H1 (cell line): ENCODE results near the gene HOXD12. TPM values are rescaled to one million over a fixed set of nuclear protein-coding genes. Genes with fewer than 3 reads are reported as not detected.
A peak's percentile ranks its signal among the peaks of the same experiment; 100 is the strongest.

Experiments used
- CTCF ChIA-PET: fragments of 300-600 bp; sonication (Branson Sonifier 250); formaldehyde crosslinking; loops from one replicate; lab custom pipeline; 2021; ENCODE audit not compliant: partially characterized antibody; lab: Charles Lee
- POLR2A ChIA-PET: fragments of 300-600 bp; sonication (Branson Sonifier 250); formaldehyde crosslinking; loops from one replicate; lab custom pipeline; 2021; ENCODE audit warnings: inconsistent platforms; ENCODE audit not compliant: partially characterized antibody; lab: Charles Lee
- DNase-seq, 2 experiments: peaks; one replicate each; pipeline versions ENCODE4 v3.0.0 to v3.0.0-alpha.2; 2010 to 2022; ENCODE audit warnings: low spot score in 2 of 2, low read depth in 1 of 2, mixed read lengths in 1 of 2
- FAIRE-seq: peaks from 2 replicates; lab custom pipeline; 2011; peaks lifted over from hg19 to GRCh38; lab: Jason Lieb, UNC
- H2AFZ ChIP-seq: 2 replicates; pipeline ENCODE4 v1.8.1; 2012; ENCODE audit warnings: low read length, inconsistent platforms
- H2AK5ac ChIP-seq: 2 replicates; pipeline ENCODE4 v1.6.1; 2013; ENCODE audit warnings: low read depth, low read length
- H2BK120ac ChIP-seq: replicated peaks from 2 replicates; pipeline ENCODE3; 2013; ENCODE audit warnings: low read depth, low read length, inconsistent platforms
- H2BK12ac ChIP-seq: 2 replicates; pipeline ENCODE4 v1.6.1; 2013; ENCODE audit warnings: low read depth, low read length
- H2BK15ac ChIP-seq: 2 replicates; pipeline ENCODE4 v1.6.1; 2013; ENCODE audit warnings: low read length
- H2BK20ac ChIP-seq: 2 replicates; pipeline ENCODE4 v1.6.1; 2013; ENCODE audit warnings: low read length
- H2BK5ac ChIP-seq: 2 replicates; pipeline ENCODE4 v1.6.1; 2013; ENCODE audit warnings: low read depth, low read length
- H3K14ac ChIP-seq: 2 replicates; pipeline ENCODE4 v1.6.1; 2013; ENCODE audit warnings: inconsistent platforms; ENCODE audit not compliant: insufficient read length
- H3K18ac ChIP-seq: 2 replicates; pipeline ENCODE4 v1.6.1; 2013; ENCODE audit warnings: low read length; ENCODE audit errors: extremely low read depth
- H3K23ac ChIP-seq: 2 replicates; pipeline ENCODE4 v1.6.1; 2013; ENCODE audit warnings: inconsistent platforms; ENCODE audit not compliant: insufficient read length
- H3K23me2 ChIP-seq: 2 replicates; pipeline ENCODE4 v1.6.1; 2013; ENCODE audit warnings: low read depth, low read length
- H3K27ac ChIP-seq: 2 replicates; pipeline ENCODE4 v1.6.1; 2011; ENCODE audit warnings: low read depth, low read length, inconsistent platforms
- H3K27me3 ChIP-seq, 4 experiments: replicated peaks in 1 of 4; 1 replicate in 1 of 4; 2 replicates in 3 of 4; pipeline versions ENCODE4 v1.6.1 to v1.8.1; 2011 to 2013; ENCODE audit warnings: low read length in 3 of 4, mild to moderate bottlenecking in 3 of 4, inconsistent platforms in 2 of 4, mixed read lengths in 2 of 4, moderate library complexity in 1 of 4; ENCODE audit not compliant: control insufficient read depth in 3 of 4, insufficient read depth in 3 of 4; ENCODE audit errors: extremely low read depth in 1 of 4
- H3K36me3 ChIP-seq, 4 experiments: 2 replicates each; pipeline versions ENCODE4 v1.6.1 to v1.8.1; 2011 to 2013; ENCODE audit warnings: mild to moderate bottlenecking in 4 of 4, low read length in 3 of 4, moderate library complexity in 2 of 4, control low read depth in 1 of 4, inconsistent platforms in 1 of 4; ENCODE audit not compliant: insufficient read depth in 4 of 4, control insufficient read depth in 2 of 4
- H3K4ac ChIP-seq: replicated peaks from 2 replicates; pipeline ENCODE3; 2013; ENCODE audit warnings: low read length, low read depth, mixed read lengths, inconsistent platforms; ENCODE audit not compliant: insufficient read length
- H3K4me1 ChIP-seq, 4 experiments: replicated peaks in 1 of 4; 1 replicate in 1 of 4; 2 replicates in 3 of 4; pipeline versions ENCODE4 v1.6.1 to v1.8.1; 2011 to 2013; ENCODE audit warnings: low read length in 3 of 4, inconsistent platforms in 2 of 4, mixed read lengths in 1 of 4; ENCODE audit not compliant: insufficient read depth in 4 of 4, control insufficient read depth in 3 of 4
- H3K4me2 ChIP-seq, 2 experiments: 2 replicates each; pipeline versions ENCODE4 v1.6.1 to v1.8.1; 2011 to 2013; ENCODE audit warnings: low read depth in 2 of 2, low read length in 2 of 2, control low read depth in 1 of 2, inconsistent platforms in 1 of 2, mild to moderate bottlenecking in 1 of 2; ENCODE audit not compliant: insufficient read depth in 1 of 2
- H3K4me3 ChIP-seq, 4 experiments: fragments of 200-600, 300-600 bp in 1 of 4; sonication (generic), shearing (Covaris generic), sonication (Bioruptor Twin) in 1 of 4; 2 replicates each; pipeline versions ENCODE4 v1.5.1 to v1.8.1; 2011 to 2016; ENCODE audit warnings: low read length in 4 of 4, low read depth in 3 of 4, control low read depth in 2 of 4, inconsistent platforms in 2 of 4, mild to moderate bottlenecking in 2 of 4, mixed read lengths in 1 of 4, moderate library complexity in 1 of 4; ENCODE audit not compliant: insufficient read depth in 2 of 4; ENCODE audit errors: extremely low read depth in 1 of 4
- H3K56ac ChIP-seq: replicated peaks from 2 replicates; pipeline ENCODE3; 2013; ENCODE audit warnings: low read depth, mild to moderate bottlenecking, mixed read lengths, low read length, inconsistent platforms; ENCODE audit not compliant: insufficient read length
- H3K79me1 ChIP-seq: 2 replicates; pipeline ENCODE4 v1.6.1; 2013; ENCODE audit warnings: low read depth, low read length, control low read depth
- H3K79me2 ChIP-seq, 2 experiments: 2 replicates each; pipeline versions ENCODE4 v1.6.1 to v1.8.1; 2012 to 2013; ENCODE audit warnings: low read length in 2 of 2, mild to moderate bottlenecking in 2 of 2, inconsistent platforms in 1 of 2; ENCODE audit not compliant: insufficient read depth in 2 of 2, control insufficient read depth in 1 of 2
- H3K9ac ChIP-seq, 4 experiments: replicated peaks in 1 of 4; 1 replicate in 1 of 4; 2 replicates in 3 of 4; pipeline versions ENCODE4 v1.6.1 to v1.8.1; 2011 to 2013; ENCODE audit warnings: low read depth in 3 of 4, low read length in 3 of 4, control low read depth in 2 of 4, mild to moderate bottlenecking in 2 of 4, moderate library complexity in 2 of 4, inconsistent platforms in 1 of 4; ENCODE audit errors: extremely low read depth in 1 of 4
- H3K9me3 ChIP-seq, 2 experiments: 2 replicates each; pipeline versions ENCODE4 v1.6.1 to v1.8.1; 2012 to 2013; ENCODE audit warnings: mild to moderate bottlenecking in 2 of 2, moderate library complexity in 2 of 2, control low read depth in 1 of 2, inconsistent platforms in 1 of 2, low read depth in 1 of 2, low read length in 1 of 2, mixed read lengths in 1 of 2; ENCODE audit not compliant: insufficient read depth in 2 of 2
- H4K20me1 ChIP-seq, 2 experiments: replicated peaks in 1 of 2; 2 replicates each; pipeline versions ENCODE3 to v1.8.1; 2011 to 2013; ENCODE audit warnings: inconsistent platforms in 2 of 2, low read length in 2 of 2, mild to moderate bottlenecking in 1 of 2; ENCODE audit not compliant: insufficient read depth in 2 of 2, control insufficient read depth in 1 of 2
- H4K5ac ChIP-seq: 2 replicates; pipeline ENCODE4 v1.6.1; 2013; ENCODE audit warnings: low read length, low read depth, mixed read lengths, inconsistent platforms; ENCODE audit not compliant: insufficient read length
- H4K8ac ChIP-seq: 2 replicates; pipeline ENCODE4 v1.8.0; 2013; ENCODE audit warnings: mild to moderate bottlenecking, moderate library complexity, low read length, inconsistent platforms; ENCODE audit not compliant: insufficient read depth; ENCODE audit errors: extremely low read depth
- H4K91ac ChIP-seq: replicated peaks from 2 replicates; pipeline ENCODE3; 2013; ENCODE audit warnings: low read length, mixed read lengths, inconsistent platforms; ENCODE audit not compliant: insufficient read length
- CBX8 ChIP-seq: fragments of 300-800, 300-1000 bp; sonication (generic); IDR thresholded peaks from 2 replicates; pipeline ENCODE4 v1.7.1; 2016; ENCODE audit warnings: low read depth, low read length, borderline replicate concordance
- RFX5 ChIP-seq: IDR thresholded peaks from 2 replicates; pipeline ENCODE4 v1.6.1; 2011; ENCODE audit warnings: low read depth, low read length, improper control_type of control experiment, borderline replicate concordance
- WGBS, 2 experiments: shearing (Covaris generic) in 1 of 2; methylation state at CpG; one replicate each; pipeline versions ENCODE4 v1.1.6 to v1.1.7; 2013 to 2015; ENCODE audit warnings: low lambda C conversion rate in 2 of 2, mixed read lengths in 2 of 2, inconsistent platforms in 1 of 2, low coverage in 1 of 2, missing lambda C conversion rate in 1 of 2; ENCODE audit not compliant: insufficient replicate concordance in 2 of 2, insufficient coverage in 1 of 2, insufficient read length in 1 of 2; ENCODE audit errors: extremely low coverage in 1 of 2, missing lambda C conversion rate in 1 of 2; 5-methylcytosine and 5-hydroxymethylcytosine counted together
- polyA plus RNA-seq, 7 experiments: library from polyadenylated mRNA; depleted of rRNA in 3 of 7; stranded (reverse) in 5 of 7; unstranded in 2 of 7; fragments of >200 nt in 5 of 7; fragments of 200-250 nt in 2 of 7; gene quantifications; 1 replicate in 5 of 7; 2 replicates in 1 of 7; 4 replicates in 1 of 7; pipeline versions ENCODE4 v1.2.1 to v1.2.3, GENCODE V29; 2011 to 2013; ENCODE audit warnings: missing spikeins in 2 of 7, mixed read lengths in 2 of 7
- total RNA-seq: library from RNA; stranded (reverse); fragmentation: NEBNext Ultra II Directional; extraction: Animal tissue kit (Norgen Biotek cat#: 25700); gene quantifications from 2 replicates; pipeline ENCODE4 v1.2.1, GENCODE V29; 2021

Gene HOXD12
- total and polyA plus RNA-seq, 2 of the 8 experiments (the other 6 are each of a cell fraction or from before 2014, with no cell fraction given): not detected

GRCh38 chr2:176111846-176112374, 12.3 kb downstream of the HOXD12 start:
- no peak for FAIRE-seq
- Histone ChIP-seq H3K27me3 (peaks cover 96 to 99% (median 98%) of the 10 kb centered on the region in 4 experiments), H3K4me3 (no peak overlapping the region)

More at GRCh38 chr2:176111846-176112374, 12.3 kb downstream of the HOXD12 start:
- Histone ChIP-seq H2BK120ac (no peak overlapping the region), H3K9me3 (peaks cover 0 to 10% of the 10 kb centered on the region in 2 experiments; a peak in 2 of 4 replicates), H3K79me1 (no peaks in the 10 kb centered on the region), H3K4me2 (no peak overlapping the region), H2BK15ac (no peak overlapping the region), H2BK20ac (no peak overlapping the region), H2AK5ac (no peak overlapping the region), H2BK5ac (no peak overlapping the region), H2AFZ (no peak overlapping the region), H4K20me1 (peaks cover 19 to 31% of the 10 kb centered on the region in 2 experiments), H2BK12ac (peak overlapping the region; percentile 75; the same call in 1 of the 2 replicates), H3K4ac (no peak overlapping the region), H3K56ac (no peak overlapping the region), H4K5ac (no peak overlapping the region), H4K91ac (no peak overlapping the region), H3K27ac (no peak overlapping the region), H3K14ac (no peak overlapping the region), H4K8ac (no peak overlapping the region), H3K4me1 (peaks cover 0 to 10% (median 2%) of the 10 kb centered on the region in 4 experiments; a peak in 5 of 7 replicates), H3K23me2 (no peaks in the 10 kb centered on the region), H3K79me2 (no peaks in the 10 kb centered on the region), H3K23ac (no peak overlapping the region), H3K9ac (no peak overlapping the region), H3K36me3 (peaks cover 0 to 11% (median 0%) of the 10 kb centered on the region in 4 experiments; a peak in 1 of 8 replicates), H3K18ac (no peak overlapping the region)
- TF ChIP-seq CBX8 (peak; percentile 63; the same call in 1 of the 2 replicates), RFX5 (no peak)
- 15% methylated on average over 28 of the region's 29 CpGs; no CpG with 5 or more reads in 1 of the 2 experiments for WGBS, 2 experiments
- DNase-seq: no peak
- POLR2A ChIA-PET: no interaction called here
- CTCF ChIA-PET: interaction anchor here (0.6 to 5.4 kb wide), 16 partner anchors 9 to 1116 kb away, joined by 3 to 42 read pairs (median 4); partner anchors contain the start of genes EVX2 and HOXD9
